HG03108 (cell line): ENCODE results near the gene NREP.
"Not testable (repeated sequence)": the region's sequence is repeated elsewhere in the genome, so short reads cannot be mapped to it uniquely, and the experiment has no call there.

Experiments
- ATAC-seq: cut with Tn5 transposase; IDR thresholded peaks from one replicate; pipeline ENCODE4 v1.9.1; 2021; ENCODE audit warnings: moderate library complexity; ENCODE audit not compliant: unreplicated experiment

Gene NREP

DNA sequence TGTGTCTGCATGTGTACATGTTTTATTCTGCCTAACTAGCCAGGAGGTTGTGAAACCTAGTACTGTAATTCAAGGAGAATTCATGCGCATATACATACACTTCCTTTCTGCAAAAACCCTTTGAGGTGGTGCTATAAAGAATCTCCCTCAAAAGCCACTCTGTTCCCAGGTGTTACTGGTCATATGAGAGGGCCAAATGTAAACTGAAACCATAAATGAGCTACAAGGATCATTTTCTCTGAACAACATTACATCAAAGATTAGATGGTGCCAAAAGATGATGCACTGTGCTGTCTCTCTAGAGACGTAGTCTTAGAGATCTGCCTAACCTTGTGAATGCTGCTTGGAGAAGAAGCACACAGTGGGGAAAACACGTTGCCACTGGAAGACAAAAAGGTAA is 15.7 kb downstream of the NREP start:
- peak; percentile 60 for ATAC-seq

DNA sequence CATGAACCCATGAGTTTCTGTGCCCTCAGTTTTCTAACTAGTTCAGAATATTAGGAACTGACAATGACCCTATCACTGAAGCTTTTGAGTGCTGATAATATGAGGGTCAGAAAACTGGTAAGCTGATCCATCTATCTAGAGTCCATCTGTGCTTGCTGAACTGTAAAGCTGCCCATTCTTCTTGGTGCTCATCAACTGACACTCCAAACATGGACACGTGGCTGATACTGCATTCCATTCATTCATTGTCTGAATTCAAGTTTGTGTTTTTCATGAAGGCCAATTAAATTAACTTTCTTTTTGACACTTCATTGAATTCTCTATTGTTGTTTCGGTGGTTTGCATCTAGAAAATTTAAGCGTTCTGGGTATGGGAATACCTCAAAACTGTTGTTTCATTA is 17.6 kb downstream of the NREP start:
- no peak for ATAC-seq

DNA sequence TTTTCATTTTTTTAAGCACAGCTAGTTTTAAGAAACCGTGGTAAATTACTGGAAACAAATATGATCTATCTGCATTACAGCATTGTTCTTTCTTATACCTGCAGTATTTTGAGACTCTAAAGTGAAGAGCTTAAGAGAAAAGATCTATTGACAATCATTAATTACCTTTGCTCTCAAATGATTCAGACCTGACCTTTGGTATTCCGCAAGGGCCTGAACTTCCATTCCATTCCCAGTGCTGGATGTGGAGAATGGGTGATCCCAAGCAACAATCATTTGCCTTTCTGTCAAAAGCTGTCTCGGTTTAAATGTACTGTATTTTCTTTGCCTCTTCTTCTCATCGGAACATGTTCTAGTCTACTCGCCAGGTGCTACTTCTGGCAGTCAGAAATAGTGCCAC is 18.9 kb downstream of the NREP start:
- ATAC-seq: no peak

DNA sequence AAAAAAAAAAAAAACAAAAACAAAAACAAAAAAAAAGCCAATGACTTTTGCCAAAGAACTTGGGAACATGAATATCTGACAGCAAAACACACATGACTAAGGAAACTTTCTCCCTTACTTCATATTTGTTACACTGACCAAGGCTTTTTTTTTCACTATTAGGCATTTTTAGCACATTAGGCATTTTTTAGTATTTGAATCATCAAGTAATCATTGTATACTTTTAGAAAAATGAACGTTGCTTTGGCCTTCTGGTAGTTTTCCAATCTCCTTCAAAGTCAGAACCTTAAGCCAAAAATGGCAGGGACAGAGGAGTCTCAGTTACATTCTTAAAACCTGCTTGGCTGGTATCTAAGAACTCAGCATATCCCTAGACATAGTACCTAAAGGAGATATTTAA is 19.3 kb downstream of the NREP start:
- no peak for ATAC-seq

GRCh38 chr5:111735583-111736270 is 21.3 kb downstream of the NREP start:
- no peak for ATAC-seq

DNA sequence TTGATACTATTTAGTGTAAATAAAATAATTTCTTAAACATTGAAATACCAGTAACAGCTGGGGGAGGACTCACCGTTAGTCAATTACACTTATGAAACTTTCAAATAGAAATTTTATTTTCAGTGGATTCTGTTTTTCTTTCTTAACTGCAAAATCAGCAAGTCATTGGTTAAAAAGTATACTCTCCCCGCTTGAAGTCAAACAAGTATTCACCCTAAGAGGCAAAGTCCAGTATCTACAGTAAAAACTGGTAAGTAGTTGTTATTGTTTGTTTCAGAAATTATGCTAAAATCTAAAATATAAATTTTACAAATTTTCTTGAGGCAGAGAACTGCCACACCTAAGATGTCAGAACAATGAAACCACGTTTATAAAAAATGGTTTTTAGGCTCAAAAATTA is 22.4 kb downstream of the NREP start:
- no peak for ATAC-seq

DNA sequence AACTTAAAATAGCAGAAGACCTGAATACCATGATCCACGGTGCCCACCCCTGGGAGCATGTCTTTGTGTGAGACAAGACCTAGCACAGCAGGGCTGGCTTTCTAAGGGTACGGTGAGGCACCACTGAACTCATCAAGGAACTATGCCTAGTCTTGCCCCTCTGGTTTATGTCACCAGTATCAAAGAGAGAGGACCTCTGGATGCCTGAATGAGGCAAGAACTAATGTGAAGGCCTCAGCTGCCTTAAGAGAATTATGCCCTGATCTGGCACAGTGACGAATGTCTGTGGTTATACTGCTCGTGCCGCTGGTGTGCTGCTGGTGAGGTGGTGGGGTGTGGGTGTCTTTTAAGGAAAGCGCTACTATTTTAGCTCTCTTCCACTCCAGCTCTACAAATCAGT is 23.0 kb downstream of the NREP start:
- no peak for ATAC-seq

- ATAC-seq: no peak
Measured at GRCh38 chr5:111733571-111733970, 23.4 kb downstream of the NREP start.

DNA sequence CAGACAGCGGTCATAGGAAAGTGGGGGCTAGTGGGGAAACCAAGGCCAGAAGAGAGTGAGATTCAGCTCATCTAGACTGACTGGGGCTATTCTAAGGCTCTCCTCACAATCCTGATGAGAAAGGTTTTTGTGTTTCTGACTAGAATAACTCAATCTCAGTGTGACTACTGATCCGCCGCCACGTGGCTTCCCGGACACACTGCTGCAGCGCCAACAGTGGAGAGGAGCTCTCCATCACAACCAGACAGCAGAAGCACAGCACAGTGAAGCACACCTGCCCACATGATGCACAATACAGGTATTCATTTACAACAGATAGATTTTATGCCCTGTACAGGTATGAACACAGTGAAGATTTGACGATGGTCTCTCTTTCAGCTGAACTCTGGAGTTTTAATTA is 25.4 kb downstream of the NREP start:
- ATAC-seq: no peak

DNA sequence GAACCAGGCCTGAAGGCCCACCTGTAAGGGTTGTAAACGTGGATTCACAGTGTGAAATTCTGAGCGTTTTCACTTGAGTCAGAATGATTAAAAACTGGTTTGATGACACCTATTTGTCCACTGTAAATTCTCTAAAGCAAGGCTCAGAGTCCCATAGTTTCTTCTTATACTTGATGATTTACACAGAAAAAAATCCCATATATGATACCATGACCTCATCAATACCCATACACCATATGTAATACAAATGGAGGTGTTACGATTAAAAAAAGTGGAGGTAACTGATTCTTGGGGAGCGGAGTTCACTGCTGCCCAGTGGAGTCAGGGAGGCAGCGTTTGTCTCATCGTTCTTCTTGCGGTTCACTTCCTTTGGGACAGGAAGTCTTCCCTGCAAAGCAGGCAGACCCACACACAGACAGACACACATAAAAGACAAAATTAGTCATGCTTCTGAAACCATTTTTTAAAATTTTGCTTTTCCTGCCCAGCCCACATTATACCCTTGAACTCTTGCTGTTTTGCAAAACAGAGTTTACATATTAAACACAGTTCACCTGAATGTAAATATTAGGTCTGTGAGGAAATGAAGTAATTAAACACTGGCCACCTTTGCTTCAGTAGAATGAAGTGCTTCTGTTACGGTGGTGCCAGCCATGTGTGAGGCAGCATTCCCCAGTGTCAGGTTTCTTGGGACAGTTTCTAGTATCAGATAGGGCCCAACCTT is 26.2 kb downstream of the NREP start:
- ATAC-seq: no peak

GRCh38 chr5:111728941-111729340 is 28.1 kb downstream of the NREP start:
- ATAC-seq: no peak

DNA sequence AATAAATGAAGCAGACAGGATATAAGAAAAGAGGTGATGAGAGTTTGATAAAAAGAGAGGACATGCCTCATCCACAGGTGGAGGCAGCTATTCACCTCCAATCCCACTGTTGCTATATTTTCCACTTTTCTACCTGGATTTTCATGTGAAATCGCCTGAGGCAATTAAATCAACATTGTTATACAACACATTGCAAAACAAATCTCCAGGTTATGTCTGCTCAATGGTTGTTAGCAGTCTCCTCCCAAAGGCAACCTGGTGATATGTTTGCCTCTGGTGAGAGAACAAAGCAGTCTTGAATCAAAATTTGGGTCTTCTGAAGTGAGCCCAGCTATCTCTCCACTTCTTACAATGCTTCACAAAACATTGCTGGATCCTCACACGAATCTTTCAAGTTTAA is 30.0 kb downstream of the NREP start:
- ATAC-seq: no peak

- ATAC-seq: no peak
Measured at GRCh38 chr5:111722140-111722539, 34.9 kb downstream of the NREP start.

DNA sequence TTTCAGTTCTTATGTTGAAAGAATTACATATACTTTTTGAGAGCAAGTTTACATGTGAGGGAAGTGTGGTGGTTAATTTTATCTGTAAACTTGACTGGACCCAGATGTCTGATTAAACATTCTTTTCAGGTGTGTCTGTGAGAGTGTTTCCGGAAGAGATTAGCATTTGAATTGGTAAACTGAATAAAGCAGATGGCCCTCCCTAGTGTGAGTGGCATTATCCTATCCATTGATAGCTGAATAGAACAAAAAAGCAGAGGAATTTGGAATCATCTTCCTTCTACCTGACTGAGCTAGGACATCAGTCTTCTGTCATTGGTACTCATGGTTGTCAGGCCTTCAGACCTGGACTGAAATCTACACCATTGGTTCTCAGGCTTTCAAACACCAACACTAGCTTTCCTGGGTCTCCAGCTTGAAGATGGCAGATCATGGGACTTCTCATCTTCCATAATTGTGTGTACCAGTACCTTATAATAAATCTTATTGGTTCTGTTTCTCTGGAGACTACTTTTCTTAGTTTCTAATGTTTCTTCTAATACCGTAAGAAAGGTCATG is 36.6 kb downstream of the NREP start:
- no peak for ATAC-seq

- no peak for ATAC-seq
Measured at GRCh38 chr5:111719773-111720172, 37.2 kb downstream of the NREP start.

GRCh38 chr5:111716789-111717188 is 40.2 kb downstream of the NREP start:
- ATAC-seq: not testable (repeated sequence)

GRCh38 chr5:111707630-111708164 is 49.3 kb downstream of the NREP start:
- ATAC-seq: no peak

GRCh38 chr5:111706345-111706744 is 50.6 kb downstream of the NREP start:
- ATAC-seq: no peak

- no peak for ATAC-seq
Measured at GRCh38 chr5:111704452-111705085, 52.4 kb downstream of the NREP start.

DNA sequence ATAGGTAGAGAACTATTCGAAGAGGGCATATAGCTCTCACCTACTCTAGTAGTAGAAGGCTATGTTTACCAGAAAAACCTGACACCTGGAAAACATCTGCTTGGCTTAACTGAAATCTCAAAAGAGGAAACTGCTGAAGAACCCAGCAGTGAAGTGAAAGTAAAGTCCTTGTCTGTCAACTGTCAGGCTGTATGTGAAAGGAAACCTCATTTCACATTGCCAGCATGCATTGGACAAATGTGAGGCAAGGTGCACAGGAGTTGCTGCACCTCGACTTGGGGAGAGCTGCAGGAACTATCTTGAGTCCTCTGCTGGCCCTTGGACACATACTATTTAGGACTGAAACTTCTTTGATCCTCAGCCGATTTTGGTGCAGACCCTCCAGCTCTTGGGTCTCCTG is 53.3 kb downstream of the NREP start:
- peak; percentile 97 for ATAC-seq

GRCh38 chr5:111699976-111700375 is 57.0 kb downstream of the NREP start:
- ATAC-seq: no peak

GRCh38 chr5:111699324-111699723 is 57.7 kb downstream of the NREP start:
- no peak for ATAC-seq
